ENCODE results near the gene RAB11A. TPM values are rescaled to one million over a fixed set of nuclear protein-coding genes. Genes with fewer than 3 reads are reported as not detected.

Gene RAB11A
- total RNA-seq, 1 experiment from 2014 or later: 271 TPM

- DNase-seq (ENCODE audit: low spot score): peak; percentile 40
Measured at GRCh38 chr15:65937476-65937875, 68.2 kb downstream of the RAB11A start.

GRCh38 chr15:65938604-65939003 lies 69.3 kb downstream of the RAB11A start:
- DNase-seq (ENCODE audit: low spot score): no peak

DNA sequence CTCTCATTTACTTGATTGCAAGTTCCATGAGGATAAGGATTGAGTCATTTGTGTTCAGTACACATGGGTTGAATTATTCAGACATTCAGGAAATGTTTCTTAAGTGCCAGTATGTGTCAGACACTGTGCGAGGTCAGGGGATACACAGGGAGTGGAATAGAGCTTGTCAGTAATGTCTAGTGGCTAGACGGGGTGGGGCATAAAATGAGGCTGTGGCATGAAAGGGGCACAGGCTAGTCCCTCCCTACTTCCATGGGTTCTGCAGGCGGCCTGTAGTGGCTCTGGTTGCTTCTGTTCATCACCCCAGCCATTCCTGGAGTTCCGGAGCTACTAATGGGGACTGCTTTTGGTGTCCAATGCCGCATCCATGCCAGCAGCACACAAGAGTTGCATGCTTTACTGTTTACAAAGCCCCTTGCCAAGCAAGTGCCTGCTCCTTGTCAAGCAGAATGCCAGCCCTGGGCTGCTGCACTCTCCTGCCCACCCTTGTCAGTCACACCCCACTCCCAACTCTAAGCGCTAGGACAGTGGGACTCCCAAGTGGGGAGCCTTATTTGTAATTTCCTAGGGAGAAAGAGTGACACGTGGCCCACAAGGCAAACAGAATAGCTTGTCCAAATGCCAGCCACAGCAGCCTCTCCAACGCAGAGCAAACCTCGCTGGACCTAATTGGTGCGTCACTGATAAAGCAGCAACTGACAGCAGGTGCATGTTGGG lies 70.8 kb downstream of the RAB11A start:
- DNase-seq (ENCODE audit: low spot score): peak; percentile 89

DNA sequence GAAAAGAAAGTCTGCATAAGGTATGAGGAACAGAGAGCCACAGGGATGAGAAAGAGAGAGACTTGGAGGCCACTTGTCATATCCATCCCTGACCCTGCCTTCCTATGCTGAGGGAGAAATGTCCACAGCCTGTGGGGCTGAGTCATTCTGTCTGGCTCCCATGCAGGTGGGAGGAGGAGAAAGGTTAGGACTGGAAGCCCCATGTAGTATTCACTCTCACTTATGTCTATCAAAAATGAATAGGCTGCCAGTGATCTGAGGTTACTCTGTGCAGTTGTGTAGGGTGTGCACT lies 71.3 kb downstream of the RAB11A start:
- DNase-seq (ENCODE audit: low spot score): peak; percentile 52

Other genes with a start within 250 kb of the RAB11A start
- gene SLC24A1, start 247.6 kb upstream of the RAB11A start, total RNA-seq (2014; rRNA removed; shearing (Covaris generic)): 4.2 and 7.2 TPM in 2 replicates
- gene DENND4A, start 77.2 kb upstream of the RAB11A start, total RNA-seq (2014; rRNA removed; shearing (Covaris generic)): 4.6 and 10.3 TPM in 2 replicates

Data from A172 (cell line).